Astrocyte (in vitro differentiated cells and primary cell): Measurements from ENCODE around the gene SLC6A16. TPM values are rescaled to one million over a fixed set of nuclear protein-coding genes. Genes with fewer than 3 reads are reported as not detected.
"Not testable (repeated sequence)": the region's sequence is repeated elsewhere in the genome, so short reads cannot be mapped to it uniquely, and the experiment has no call there.

Experiments used
- DNase-seq: peaks from one replicate; pipeline ENCODE4 v3.0.0-alpha.2; 2010; ENCODE audit warnings: low read depth
- FAIRE-seq: peaks from 2 replicates; lab custom pipeline; 2011; peaks lifted over from hg19 to GRCh38; lab: Jason Lieb, UNC
- H2AFZ ChIP-seq: 2 replicates; pipeline ENCODE4 v1.6.0; 2012; ENCODE audit warnings: low read depth, low read length, inconsistent platforms
- H3K27ac ChIP-seq: 2 replicates; pipeline ENCODE4 v1.5.1; 2011; ENCODE audit warnings: low read depth, low read length, inconsistent platforms
- H3K27me3 ChIP-seq: 2 replicates; pipeline ENCODE4 v1.6.0; 2011; ENCODE audit warnings: low read length, inconsistent platforms; ENCODE audit not compliant: insufficient read depth
- H3K36me3 ChIP-seq: 2 replicates; pipeline ENCODE4 v1.5.1; 2011; ENCODE audit warnings: low read length, inconsistent platforms; ENCODE audit not compliant: insufficient read depth
- H3K4me1 ChIP-seq: 2 replicates; pipeline ENCODE4 v1.5.1; 2011; ENCODE audit warnings: low read length, inconsistent platforms; ENCODE audit not compliant: insufficient read depth
- H3K4me2 ChIP-seq: 2 replicates; pipeline ENCODE4 v1.6.0; 2012; ENCODE audit warnings: low read length, inconsistent platforms
- H3K4me3 ChIP-seq: 2 replicates; pipeline ENCODE4 v1.5.1; 2011; ENCODE audit warnings: low read depth, mild to moderate bottlenecking, low read length, inconsistent platforms; ENCODE audit not compliant: insufficient read depth
- H3K79me2 ChIP-seq: 2 replicates; pipeline ENCODE4 v1.6.0; 2012; ENCODE audit warnings: mild to moderate bottlenecking, low read length, inconsistent platforms; ENCODE audit not compliant: insufficient read depth
- H3K9ac ChIP-seq: 2 replicates; pipeline ENCODE4 v1.6.0; 2012; ENCODE audit warnings: mild to moderate bottlenecking, low read length, inconsistent platforms
- H3K9me3 ChIP-seq: 2 replicates; pipeline ENCODE4 v1.5.1; 2012; ENCODE audit warnings: low read depth, mild to moderate bottlenecking, low read length, inconsistent platforms; ENCODE audit not compliant: insufficient read depth
- H4K20me1 ChIP-seq: 2 replicates; pipeline ENCODE4 v1.6.0; 2012; ENCODE audit warnings: low read length, inconsistent platforms; ENCODE audit not compliant: insufficient read depth
- H3K27ac Mint-ChIP-seq: one replicate; pipeline ENCODE4 v1.8.0; 2021; ENCODE audit warnings: mild to moderate bottlenecking, mixed read lengths; ENCODE audit not compliant: unreplicated experiment
- H3K27me3 Mint-ChIP-seq: one replicate; pipeline ENCODE4 v1.8.0; 2021; ENCODE audit warnings: low read depth, mixed read lengths; ENCODE audit not compliant: unreplicated experiment
- H3K36me3 Mint-ChIP-seq: one replicate; pipeline ENCODE4 v1.8.0; 2021; ENCODE audit warnings: low read depth, mixed read lengths; ENCODE audit not compliant: unreplicated experiment
- H3K4me1 Mint-ChIP-seq: one replicate; pipeline ENCODE4 v1.8.0; 2021; ENCODE audit warnings: low read depth, mixed read lengths; ENCODE audit not compliant: unreplicated experiment
- H3K4me3 Mint-ChIP-seq: one replicate; pipeline ENCODE4 v1.8.0; 2021; ENCODE audit warnings: mild to moderate bottlenecking, moderate library complexity, mixed read lengths; ENCODE audit not compliant: unreplicated experiment
- H3K9me3 Mint-ChIP-seq: one replicate; pipeline ENCODE4 v1.8.0; 2021; ENCODE audit warnings: mild to moderate bottlenecking, mixed read lengths; ENCODE audit not compliant: unreplicated experiment
- CTCF ChIP-seq: IDR thresholded peaks from 2 replicates; pipeline ENCODE4 v1.5.1; 2011; ENCODE audit warnings: low read depth, mild to moderate bottlenecking, inconsistent platforms, low read length, moderate library complexity; ENCODE audit not compliant: insufficient read depth
- EZH2 ChIP-seq: IDR thresholded peaks from 2 replicates; pipeline ENCODE4 v1.6.1; 2012; ENCODE audit warnings: mild to moderate bottlenecking, low read length, inconsistent platforms; ENCODE audit not compliant: insufficient read depth
- total RNA-seq: library from RNA; stranded (reverse); gene quantifications from 2 replicates; pipeline ENCODE4 v1.2.1, GENCODE V29; 2021

Gene SLC6A16
- total RNA-seq, 1 donor from 2014 or later: 4.6 TPM

- Histone ChIP-seq H3K4me1 (no peaks in the 10 kb centered on the region), H3K9ac (no peak overlapping the region), H3K4me2 (no peak overlapping the region), H3K9me3 (no peaks in the 10 kb centered on the region), H3K27ac (no peak overlapping the region), H3K36me3 (no peaks in the 10 kb centered on the region), H3K4me3 (no peak overlapping the region), H2AFZ (no peak overlapping the region), H3K79me2 (no peaks in the 10 kb centered on the region), H4K20me1 (no peaks in the 10 kb centered on the region), H3K27me3 (no peaks in the 10 kb centered on the region)
- peak; percentile 36 for TF ChIP-seq CTCF
- TF ChIP-seq EZH2: no peak
- FAIRE-seq: no peak
- Mint-ChIP-seq H3K27me3 (no peaks in the 10 kb centered on the region), H3K27ac (no peak overlapping the region), H3K36me3 (peaks cover 30% of the 10 kb centered on the region), H3K4me1 (peaks cover 5% of the 10 kb centered on the region), H3K9me3 (no peaks in the 10 kb centered on the region), H3K4me3 (no peak overlapping the region)
- no peak for DNase-seq
Measured at GRCh38 chr19:49327878-49328544, 3.0 kb upstream of the SLC6A16 start.

- peaks cover 6% of the 10 kb centered on the region for H3K9me3 Mint-ChIP-seq
- Histone ChIP-seq H3K4me3 (no peak overlapping the region), H3K27ac (no peak overlapping the region), H3K36me3 (no peaks in the 10 kb centered on the region), H3K27me3 (no peaks in the 10 kb centered on the region), H3K4me1 (no peaks in the 10 kb centered on the region), H2AFZ (no peak overlapping the region), H3K4me2 (no peak overlapping the region), H3K9me3 (no peaks in the 10 kb centered on the region), H3K9ac (no peak overlapping the region), H3K79me2 (no peaks in the 10 kb centered on the region), H4K20me1 (no peaks in the 10 kb centered on the region)
- H3K27me3 Mint-ChIP-seq: no peaks in the 10 kb centered on the region
- peaks cover 37% of the 10 kb centered on the region for H3K36me3 Mint-ChIP-seq
- H3K4me3 Mint-ChIP-seq: no peak overlapping the region
- TF ChIP-seq EZH2 (no peak), CTCF (no peak)
- DNase-seq: no peak
- no peak overlapping the region for H3K27ac Mint-ChIP-seq
- H3K4me1 Mint-ChIP-seq: peaks cover 5% of the 10 kb centered on the region
- FAIRE-seq: no peak
Measured at GRCh38 chr19:49326165-49326704, 1.2 kb upstream of the SLC6A16 start.

GRCh38 chr19:49325756-49326155 is 765 bp upstream of the SLC6A16 start:
- H3K36me3 Mint-ChIP-seq: peaks cover 40% of the 10 kb centered on the region
- not testable (repeated sequence) for H3K27ac ChIP-seq, H3K4me1 Mint-ChIP-seq, H3K36me3 ChIP-seq, H3K4me1 ChIP-seq, H3K27ac Mint-ChIP-seq, DNase-seq, H3K4me2 ChIP-seq, H3K27me3 Mint-ChIP-seq, H3K9ac ChIP-seq, H3K27me3 ChIP-seq, H3K4me3 Mint-ChIP-seq, H3K9me3 ChIP-seq, H4K20me1 ChIP-seq, H3K79me2 ChIP-seq, H3K9me3 Mint-ChIP-seq, FAIRE-seq, H3K4me3 ChIP-seq, H2AFZ ChIP-seq
